ENCODE data around the gene CLEC4F. TPM values are rescaled to one million over a fixed set of nuclear protein-coding genes. Genes with fewer than 3 reads are reported as not detected.

Gene CLEC4F
- total and polyA plus RNA-seq, 7 donors = 0.15 to 0.55 TPM; not detected in 5

DNA sequence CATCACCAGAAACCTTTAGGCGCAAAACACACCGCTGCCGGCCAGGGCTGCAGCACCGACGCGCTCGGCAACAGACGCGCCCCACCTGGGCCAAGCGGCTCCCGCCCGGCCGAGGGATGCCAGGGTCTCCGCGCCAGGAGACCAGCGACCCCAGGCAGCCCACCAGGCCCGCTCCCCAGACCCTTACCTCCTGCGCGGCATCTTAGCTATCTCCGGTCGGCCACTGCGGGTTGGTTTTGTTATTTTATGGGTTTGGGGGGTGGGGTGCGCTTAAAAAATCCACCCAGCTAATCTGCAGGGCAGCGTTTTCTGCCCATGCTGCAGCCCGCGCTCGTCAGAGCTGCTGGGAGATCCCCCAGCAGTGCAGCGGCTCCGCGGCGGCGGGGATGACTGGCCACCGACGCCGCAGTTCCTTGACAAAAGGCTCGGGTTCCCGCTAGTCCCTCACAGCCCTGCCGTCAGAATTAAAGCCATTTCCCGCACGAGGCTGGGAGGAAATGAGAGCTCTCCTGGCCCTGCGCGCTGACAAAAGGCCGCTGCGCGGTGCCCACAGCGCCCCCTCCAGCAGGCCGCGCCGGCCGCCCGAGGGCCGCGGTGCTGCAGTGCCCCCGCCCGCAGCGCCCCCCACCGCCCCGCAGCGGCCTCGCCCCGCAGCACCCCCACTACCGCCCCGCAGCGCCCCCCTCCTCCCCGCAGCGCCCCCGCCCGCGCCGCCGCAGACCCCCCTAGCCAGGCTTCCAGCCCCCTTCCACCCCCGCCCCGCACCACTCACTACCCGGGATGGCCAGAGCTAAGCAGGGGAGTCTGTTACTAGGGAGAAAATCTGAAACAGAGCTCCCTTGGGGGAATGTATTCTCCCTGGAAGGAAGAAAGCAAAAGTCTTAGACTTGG, 52.5 kb downstream of the CLEC4F start, which contains the start of gene ADD2:
ADD2 (minus strand) TSS at position 502 of the 891 bp plus-strand sequence. CDS start 61,792 bp downstream, outside the sequence.
- DNase-seq = no peak

DNA sequence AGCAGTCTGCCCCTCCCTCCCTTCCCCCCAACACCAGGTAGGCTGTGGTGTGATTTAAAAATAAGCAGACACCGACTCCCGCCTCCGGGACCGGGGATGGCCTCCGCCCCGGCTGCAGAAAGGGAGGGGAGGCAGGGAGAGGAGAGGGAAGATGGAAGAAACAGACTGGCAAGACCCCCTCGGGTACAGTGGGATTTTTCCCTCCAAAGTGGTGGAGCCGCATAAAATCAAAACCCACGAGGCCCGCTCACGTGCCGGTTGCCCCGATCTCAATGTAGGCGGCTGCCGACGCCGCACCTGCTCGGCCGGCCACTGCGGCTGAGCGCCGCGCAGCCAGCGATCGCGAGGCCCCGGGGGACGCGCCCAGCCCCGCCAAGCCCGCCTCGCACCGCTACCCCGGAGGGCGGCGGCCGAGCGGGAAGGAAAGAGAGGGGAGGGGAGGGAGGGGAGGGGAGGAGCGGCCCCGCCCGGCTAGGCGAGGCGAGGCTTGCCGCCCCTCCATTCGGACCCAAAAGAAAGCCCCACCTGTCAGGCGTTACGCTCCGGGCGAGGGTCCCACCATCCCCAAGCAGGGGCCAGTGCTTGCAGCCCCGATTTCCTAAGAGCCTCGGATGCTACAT, 53.2 kb downstream of the CLEC4F start:
- Histone ChIP-seq H3K9me3 (no peaks in the 10 kb centered on the region), H3K36me3 (no peaks in the 10 kb centered on the region), H3K4me1 (peaks cover 0 to 17% (median 16%) of the 10 kb centered on the region in 4 donors), H3K4me3 (peak overlapping the region; percentile 3 to 43 (median 37)), H3K27ac (peak overlapping the region in 1 of 4 donors; percentile 44), H3K27me3 (peaks cover 13 to 57% (median 44%) of the 10 kb centered on the region in 3 donors)
- TF ChIP-seq EP300 (IDR thresholded peaks at IDR 0.05) (no peak), POLR2A (IDR thresholded peaks at IDR 0.05) (no peak), POLR2AphosphoS5 (IDR thresholded peaks at IDR 0.05) (no peak)
- TF ChIP-seq, protein P1, sequence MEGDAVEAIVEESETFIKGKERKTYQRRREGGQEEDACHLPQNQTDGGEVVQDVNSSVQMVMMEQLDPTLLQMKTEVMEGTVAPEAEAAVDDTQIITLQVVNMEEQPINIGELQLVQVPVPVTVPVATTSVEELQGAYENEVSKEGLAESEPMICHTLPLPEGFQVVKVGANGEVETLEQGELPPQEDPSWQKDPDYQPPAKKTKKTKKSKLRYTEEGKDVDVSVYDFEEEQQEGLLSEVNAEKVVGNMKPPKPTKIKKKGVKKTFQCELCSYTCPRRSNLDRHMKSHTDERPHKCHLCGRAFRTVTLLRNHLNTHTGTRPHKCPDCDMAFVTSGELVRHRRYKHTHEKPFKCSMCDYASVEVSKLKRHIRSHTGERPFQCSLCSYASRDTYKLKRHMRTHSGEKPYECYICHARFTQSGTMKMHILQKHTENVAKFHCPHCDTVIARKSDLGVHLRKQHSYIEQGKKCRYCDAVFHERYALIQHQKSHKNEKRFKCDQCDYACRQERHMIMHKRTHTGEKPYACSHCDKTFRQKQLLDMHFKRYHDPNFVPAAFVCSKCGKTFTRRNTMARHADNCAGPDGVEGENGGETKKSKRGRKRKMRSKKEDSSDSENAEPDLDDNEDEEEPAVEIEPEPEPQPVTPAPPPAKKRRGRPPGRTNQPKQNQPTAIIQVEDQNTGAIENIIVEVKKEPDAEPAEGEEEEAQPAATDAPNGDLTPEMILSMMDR (IDR thresholded peaks at IDR 0.05) = no peak
- 1% methylated on average over 51 of the region's 51 CpGs for WGBS, 2 donors
- intact Hi-C loops (cut with DNase I) = no loop called here
- DNase-seq = no peak

More for the DNA sequence above, 52.5 kb downstream of the CLEC4F start, which contains the start of gene ADD2:
- 2% methylated on average over 71 to 73 of the region's 74 CpGs for WGBS, 2 donors
- TF ChIP-seq EP300 (IDR thresholded peaks at IDR 0.05) = no peak
- TF ChIP-seq POLR2AphosphoS5 (IDR thresholded peaks at IDR 0.05) = peak in 1 of 4 donors; percentile 18
- no peak for TF ChIP-seq POLR2A (IDR thresholded peaks at IDR 0.05)
- Histone ChIP-seq H3K4me3 (peak within 1 kb of the TSS; percentile 3 to 43 (median 37)), H3K27ac (peak within 1 kb of the TSS in 1 of 4 donors; percentile 44), H3K4me1 (peaks cover 0 to 17% (median 16%) of the 10 kb centered on the region in 4 donors), H3K9me3 (no peaks in the 10 kb centered on the region), H3K36me3 (no peaks in the 10 kb centered on the region), H3K27me3 (peaks cover 13 to 63% (median 44%) of the 10 kb centered on the region in 3 donors)
- intact Hi-C loops (cut with DNase I) = no loop called here

GRCh38 chr2:70766357-70767078, 53.9 kb downstream of the CLEC4F start:
- Histone ChIP-seq H3K4me3 (peak overlapping the region in 3 of 4 donors; percentile 32 to 43 (median 42)), H3K27me3 (peaks cover 13 to 62% (median 44%) of the 10 kb centered on the region in 3 donors), H3K4me1 (peaks cover 0 to 17% (median 16%) of the 10 kb centered on the region in 4 donors), H3K9me3 (no peaks in the 10 kb centered on the region), H3K36me3 (no peaks in the 10 kb centered on the region), H3K27ac (no peak overlapping the region)
- TF ChIP-seq POLR2AphosphoS5 (IDR thresholded peaks at IDR 0.05) (no peak), EP300 (IDR thresholded peaks at IDR 0.05) (no peak), POLR2A (IDR thresholded peaks at IDR 0.05) (no peak)
- TF ChIP-seq, protein P1 (IDR thresholded peaks at IDR 0.05) = no peak
- no peak for DNase-seq
- intact Hi-C loops (cut with DNase I) = no loop called here
- WGBS, 2 donors = 10 to 11% methylated on average over 7 of the region's 7 CpGs

- no peaks in the 10 kb centered on the region for H3K36me3 ChIP-seq
- DNase-seq = no peak
- 77 to 92% methylated on average over 7 of the region's 7 CpGs for WGBS, 2 donors
- peaks cover 13 to 62% (median 44%) of the 10 kb centered on the region in 3 donors for H3K27me3 ChIP-seq
- H3K9me3 ChIP-seq = no peaks in the 10 kb centered on the region
- intact Hi-C loops (cut with DNase I) = no loop called here
- H3K4me3 ChIP-seq = no peak overlapping the region
- TF ChIP-seq POLR2AphosphoS5 (IDR thresholded peaks at IDR 0.05) (no peak), EP300 (IDR thresholded peaks at IDR 0.05) (no peak), POLR2A (IDR thresholded peaks at IDR 0.05) (no peak)
- TF ChIP-seq, protein P1 (IDR thresholded peaks at IDR 0.05) = no peak
- no peak overlapping the region for H3K27ac ChIP-seq
- H3K4me1 ChIP-seq = peaks cover 0 to 17% (median 16%) of the 10 kb centered on the region in 4 donors
Observed at GRCh38 chr2:70765507-70765906, 54.9 kb downstream of the CLEC4F start.
